Fibroblast of pulmonary artery (primary cell): ENCODE measurements around the gene ELN.

ENCODE experiments used
- DNase-seq: peaks from one replicate; pipeline ENCODE4 v3.0.0-alpha.2; 2010; ENCODE audit warnings: low read depth
- H3K4me3 ChIP-seq: replicated peaks from 2 replicates; pipeline ENCODE4 v1.5.1; 2011; ENCODE audit warnings: low read depth, mild to moderate bottlenecking, control low read depth, low read length, moderate library complexity
- TF ChIP-seq, protein P1 (sequence below): IDR thresholded peaks from 2 replicates; pipeline ENCODE4 v1.5.1; 2011; ENCODE audit warnings: mild to moderate bottlenecking, control low read depth, low read length, inconsistent platforms; ENCODE audit errors: missing control alignments

ELN gene

DNA sequence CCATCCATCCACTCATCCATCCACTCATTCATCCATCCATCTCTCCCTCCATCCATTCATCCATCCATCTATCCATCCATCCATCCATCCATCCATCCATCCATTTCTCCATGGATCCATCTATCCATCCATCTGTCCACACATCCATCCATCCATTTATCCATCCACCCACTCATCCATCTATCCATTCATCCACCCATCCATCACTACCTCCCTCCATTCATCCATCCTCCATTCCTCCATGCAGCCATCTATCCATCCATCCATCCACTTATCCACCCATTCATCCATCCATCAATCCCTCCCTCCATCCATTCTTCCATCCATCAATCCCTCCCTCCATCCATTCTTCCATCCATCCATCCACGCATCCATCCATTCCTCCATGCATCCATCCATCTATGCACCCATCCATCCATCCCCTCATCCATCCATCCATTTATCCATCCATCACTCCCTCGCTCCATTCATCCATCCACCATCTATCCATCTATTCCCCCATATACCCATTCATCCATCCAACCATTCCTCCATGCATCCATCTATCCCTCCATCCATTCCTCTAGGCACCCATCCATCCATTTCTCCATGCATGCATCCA lies 21.1 kb downstream of the ELN start:
- DNase-seq, result no peak
- TF ChIP-seq, protein P1, sequence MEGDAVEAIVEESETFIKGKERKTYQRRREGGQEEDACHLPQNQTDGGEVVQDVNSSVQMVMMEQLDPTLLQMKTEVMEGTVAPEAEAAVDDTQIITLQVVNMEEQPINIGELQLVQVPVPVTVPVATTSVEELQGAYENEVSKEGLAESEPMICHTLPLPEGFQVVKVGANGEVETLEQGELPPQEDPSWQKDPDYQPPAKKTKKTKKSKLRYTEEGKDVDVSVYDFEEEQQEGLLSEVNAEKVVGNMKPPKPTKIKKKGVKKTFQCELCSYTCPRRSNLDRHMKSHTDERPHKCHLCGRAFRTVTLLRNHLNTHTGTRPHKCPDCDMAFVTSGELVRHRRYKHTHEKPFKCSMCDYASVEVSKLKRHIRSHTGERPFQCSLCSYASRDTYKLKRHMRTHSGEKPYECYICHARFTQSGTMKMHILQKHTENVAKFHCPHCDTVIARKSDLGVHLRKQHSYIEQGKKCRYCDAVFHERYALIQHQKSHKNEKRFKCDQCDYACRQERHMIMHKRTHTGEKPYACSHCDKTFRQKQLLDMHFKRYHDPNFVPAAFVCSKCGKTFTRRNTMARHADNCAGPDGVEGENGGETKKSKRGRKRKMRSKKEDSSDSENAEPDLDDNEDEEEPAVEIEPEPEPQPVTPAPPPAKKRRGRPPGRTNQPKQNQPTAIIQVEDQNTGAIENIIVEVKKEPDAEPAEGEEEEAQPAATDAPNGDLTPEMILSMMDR, result no peak
- no peak overlapping the region for H3K4me3 ChIP-seq

DNA sequence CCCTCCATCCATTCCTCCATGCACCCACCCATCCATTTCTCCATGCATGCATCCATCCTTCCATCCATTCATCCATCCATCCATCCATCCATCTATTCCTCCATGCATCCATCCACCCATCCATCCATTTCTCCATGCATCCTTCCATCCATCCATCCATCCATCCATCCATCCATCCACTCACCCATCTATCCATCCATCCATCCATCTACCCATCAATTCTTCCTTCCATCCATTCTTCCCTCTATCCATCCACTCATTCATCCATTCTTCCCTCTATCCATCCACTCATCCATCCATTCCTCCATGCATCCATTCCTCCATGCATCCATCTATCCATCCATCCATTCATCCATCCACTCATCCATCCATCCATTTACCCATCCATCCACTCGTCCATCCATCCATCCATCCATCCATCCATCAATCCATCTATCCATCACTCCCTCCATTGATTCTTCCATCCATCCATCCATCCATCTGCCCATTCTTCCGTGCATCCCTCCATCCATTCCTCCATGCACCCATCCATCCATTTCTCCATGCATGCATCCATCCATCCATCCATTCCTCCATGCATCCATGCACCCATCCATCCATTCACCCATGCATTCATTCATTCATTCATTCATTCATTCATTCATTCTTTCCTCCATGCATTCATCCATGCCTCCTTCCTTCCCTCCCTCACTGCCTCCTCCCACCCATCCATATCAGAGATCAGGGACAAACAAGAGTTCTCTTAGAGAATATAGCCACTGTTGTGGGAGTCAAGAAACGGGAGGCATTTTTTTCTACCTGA lies 22.2 kb downstream of the ELN start:
- H3K4me3 ChIP-seq, result no peak overlapping the region
- no peak for DNase-seq
- TF ChIP-seq, protein P1, result no peak

DNA sequence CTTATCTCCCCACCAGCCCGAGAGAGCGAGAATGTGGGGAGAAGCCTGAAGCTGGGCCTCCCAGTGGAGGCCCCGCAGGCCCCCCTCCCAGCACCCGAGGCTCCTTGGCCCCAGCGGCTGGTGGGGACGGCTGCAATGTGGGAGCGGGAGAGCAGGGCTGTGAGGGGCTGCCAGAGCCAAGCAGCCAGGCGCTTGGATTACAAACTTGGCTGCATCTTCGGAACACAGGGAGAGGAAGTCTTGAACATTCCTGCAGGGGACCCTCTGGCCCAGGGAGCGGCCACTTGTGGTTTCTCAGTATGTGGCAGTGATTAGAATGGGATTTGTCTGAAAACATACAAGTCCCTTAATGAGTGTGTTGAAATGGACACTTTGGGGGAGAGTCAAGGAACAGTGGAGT lies 23.2 kb downstream of the ELN start:
- no peak for DNase-seq
- TF ChIP-seq, protein P1, result no peak

DNA sequence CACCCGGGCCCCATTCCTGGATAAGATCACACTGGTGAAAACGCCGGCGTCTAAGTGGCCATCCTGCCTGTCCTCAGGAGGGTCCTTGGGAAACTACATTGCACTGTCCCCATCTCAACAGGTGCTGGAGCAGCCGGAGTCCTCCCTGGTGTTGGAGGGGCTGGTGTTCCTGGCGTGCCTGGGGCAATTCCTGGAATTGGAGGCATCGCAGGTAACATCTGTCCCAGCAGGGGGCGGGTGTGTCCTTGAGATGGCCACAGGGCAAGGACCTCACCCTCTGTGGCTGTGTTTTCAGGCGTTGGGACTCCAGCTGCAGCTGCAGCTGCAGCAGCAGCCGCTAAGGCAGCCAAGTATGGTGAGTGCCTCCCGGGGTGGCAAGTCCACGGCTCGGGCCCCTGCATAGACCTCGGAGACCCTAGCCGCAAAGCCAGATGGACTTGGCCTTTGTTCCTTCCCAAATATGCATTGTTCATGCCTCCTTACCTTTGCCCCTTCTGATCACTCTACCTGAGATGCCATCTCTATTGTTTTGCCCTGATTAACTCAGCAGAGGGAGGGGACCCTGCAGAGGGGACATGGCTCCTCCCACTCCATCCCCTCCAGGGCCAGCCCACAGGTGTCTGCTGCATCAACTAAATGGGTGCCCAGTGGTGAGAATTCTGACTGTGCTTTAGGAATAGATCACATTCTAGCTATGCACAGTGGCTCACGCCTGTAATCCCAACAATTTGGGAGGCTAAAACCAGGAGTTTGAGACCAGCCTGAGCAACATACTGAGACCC lies 23.8 kb downstream of the ELN start:
- H3K4me3 ChIP-seq, result no peak overlapping the region
- TF ChIP-seq, protein P1, result peak; percentile 27
- peak; percentile 29 for DNase-seq

More for the DNA sequence above, 23.2 kb downstream of the ELN start:
- H3K4me3 ChIP-seq, result no peak overlapping the region

DNA sequence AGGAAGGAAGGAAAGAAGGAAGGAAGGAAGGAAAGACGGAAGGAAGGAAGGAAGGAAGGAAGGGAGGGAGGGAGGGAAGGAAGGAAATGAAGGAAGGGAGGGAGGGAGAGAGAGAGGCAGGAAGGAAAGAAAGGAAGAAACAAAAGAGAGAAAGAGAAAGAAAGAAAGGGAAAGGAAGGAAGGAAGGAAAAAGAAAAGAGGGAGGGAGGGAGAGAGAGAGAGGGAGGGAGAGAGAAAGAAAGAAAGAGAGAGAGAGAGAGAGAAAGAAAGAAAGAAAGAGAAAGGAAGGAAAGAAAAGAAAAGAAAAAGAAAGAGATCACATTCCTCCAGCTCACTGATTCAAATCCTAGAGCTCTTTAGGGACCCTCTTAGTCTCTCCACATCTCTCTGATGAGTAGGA lies 24.7 kb downstream of the ELN start:
- no peak for DNase-seq
- H3K4me3 ChIP-seq, result no peak overlapping the region
- TF ChIP-seq, protein P1, result no peak

DNA sequence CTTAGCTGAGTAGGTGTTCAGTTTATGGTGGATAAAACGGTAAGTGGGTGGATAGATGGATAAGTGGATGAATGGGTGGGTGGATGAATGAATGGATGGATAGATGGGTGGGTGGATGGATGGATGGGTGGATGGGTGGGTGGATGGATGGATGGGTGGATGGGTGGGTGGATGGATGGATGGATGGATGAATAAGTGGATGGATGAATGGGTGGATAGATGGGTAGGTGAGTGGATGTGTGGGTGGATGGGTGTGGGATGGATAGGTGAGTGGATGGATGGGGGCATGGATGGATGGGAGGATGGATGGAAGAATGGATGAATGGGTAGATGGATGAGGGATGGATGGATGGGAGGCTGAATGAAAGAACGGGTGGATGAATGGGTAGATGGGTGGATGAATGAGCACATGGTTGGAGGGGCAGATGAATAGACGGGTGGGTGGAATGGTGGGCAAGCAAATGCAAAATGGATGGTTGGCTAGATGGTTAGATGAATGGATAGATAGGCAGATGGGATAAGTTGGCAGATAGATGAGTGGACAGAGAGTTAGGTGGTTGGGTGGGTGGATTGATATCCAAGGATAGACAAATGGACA lies 25.7 kb downstream of the ELN start:
- no peak for DNase-seq
- no peak overlapping the region for H3K4me3 ChIP-seq
- TF ChIP-seq, protein P1, result no peak
